Activated T-cell treated with anti-CD3 and anti-CD28 coated beads, Interleukin-2, amount 50 U/mL, for 4 hours (primary cell): ENCODE results near the gene BCL3. TPM values are rescaled to one million over a fixed set of nuclear protein-coding genes. Genes with fewer than 3 reads are reported as not detected.
"Not testable (repeated sequence)": the region's sequence is repeated elsewhere in the genome, so short reads cannot be mapped to it uniquely, and the experiment has no call there.

Source experiments
- ATAC-seq, 2 donors: fragments of 200-7000 bp; cut with Tn5 transposase; one replicate each; pipeline ENCODE4 v1.10.0; 2021
- DNase-seq: peaks from one replicate; pipeline ENCODE4 v3.0.0-alpha.2; 2020
- H3K27me3 Mint-ChIP-seq: one replicate; pipeline ENCODE4 v1.8.0; 2021; ENCODE audit warnings: low read depth, mixed read lengths
- H3K36me3 Mint-ChIP-seq: one replicate; pipeline ENCODE4 v1.8.0; 2022; ENCODE audit warnings: mixed read lengths; ENCODE audit not compliant: insufficient read depth
- H3K4me1 Mint-ChIP-seq: one replicate; pipeline ENCODE4 v1.8.0; 2021; ENCODE audit warnings: low read depth, mixed read lengths
- H3K4me3 Mint-ChIP-seq: one replicate; pipeline ENCODE4 v1.8.0; 2021; ENCODE audit warnings: mild to moderate bottlenecking, moderate library complexity, mixed read lengths
- H3K9me3 Mint-ChIP-seq: one replicate; pipeline ENCODE4 v1.8.0; 2021; ENCODE audit warnings: mixed read lengths
- total RNA-seq, 3 donors: library from RNA; stranded (reverse); gene quantifications; one replicate each; pipeline ENCODE4 v1.2.1, GENCODE V29; 2021

The BCL3 gene
- total RNA-seq, 3 donors from 2014 or later = 27.9 to 35.3 (median 34.6) TPM

DNA sequence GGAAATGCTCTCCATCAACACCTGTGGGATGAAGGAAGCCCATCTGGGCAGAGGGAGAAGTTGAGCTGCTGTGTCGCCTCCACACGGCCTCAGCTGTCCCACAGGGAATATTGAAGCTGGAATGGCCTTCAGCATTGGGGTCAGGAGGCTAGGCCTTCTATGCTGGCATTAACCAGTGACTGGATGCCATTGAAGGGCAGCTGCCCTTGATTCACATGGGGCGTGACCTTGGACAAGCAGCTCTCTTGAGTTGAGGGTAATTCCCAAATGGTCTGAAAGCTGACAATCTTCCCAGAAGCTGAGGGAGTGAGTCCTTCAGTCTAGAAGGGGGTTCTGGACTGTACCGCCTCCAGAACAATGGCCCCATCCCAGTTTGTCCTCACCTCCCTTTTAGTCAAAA is 6.7 kb downstream of the BCL3 start:
- Mint-ChIP-seq H3K9me3 (no peaks in the 10 kb centered on the region), H3K4me3 (peak overlapping the region; percentile 87), H3K27me3 (no peaks in the 10 kb centered on the region), H3K4me1 (peaks cover 62% of the 10 kb centered on the region), H3K36me3 (peaks cover 19% of the 10 kb centered on the region)
- no peak for DNase-seq
- no peak for ATAC-seq

GRCh38 chr19:44756089-44756562 is 7.6 kb downstream of the BCL3 start:
- Mint-ChIP-seq H3K36me3 (peaks cover 23% of the 10 kb centered on the region), H3K4me3 (no peak overlapping the region)

GRCh38 chr19:44757057-44757734 is 8.7 kb downstream of the BCL3 start:
- DNase-seq (no peak), ATAC-seq (no peak)
- peaks cover 22% of the 10 kb centered on the region for H3K36me3 Mint-ChIP-seq
- H3K4me1 Mint-ChIP-seq = peaks cover 56% of the 10 kb centered on the region
- H3K27me3 Mint-ChIP-seq = no peaks in the 10 kb centered on the region
- no peak overlapping the region for H3K4me3 Mint-ChIP-seq
- no peaks in the 10 kb centered on the region for H3K9me3 Mint-ChIP-seq

More at GRCh38 chr19:44756089-44756562, 7.6 kb downstream of the BCL3 start:
- Mint-ChIP-seq H3K4me1 (peaks cover 62% of the 10 kb centered on the region), H3K27me3 (no peaks in the 10 kb centered on the region), H3K9me3 (no peaks in the 10 kb centered on the region)
- ATAC-seq = no peak
- DNase-seq = no peak

GRCh38 chr19:44757735-44758505 is 9.4 kb downstream of the BCL3 start:
- Mint-ChIP-seq H3K27me3 (no peaks in the 10 kb centered on the region), H3K4me3 (no peak overlapping the region), H3K4me1 (peaks cover 50% of the 10 kb centered on the region), H3K36me3 (peaks cover 19% of the 10 kb centered on the region), H3K9me3 (no peaks in the 10 kb centered on the region)
- DNase-seq (no peak), ATAC-seq (no peak)

- Mint-ChIP-seq H3K4me1 (peaks cover 49% of the 10 kb centered on the region), H3K9me3 (no peaks in the 10 kb centered on the region), H3K27me3 (no peaks in the 10 kb centered on the region), H3K4me3 (no peak overlapping the region), H3K36me3 (peaks cover 19% of the 10 kb centered on the region)
- no peak for ATAC-seq
- no peak for DNase-seq
Observed at GRCh38 chr19:44758596-44758995, 10.1 kb downstream of the BCL3 start.

DNA sequence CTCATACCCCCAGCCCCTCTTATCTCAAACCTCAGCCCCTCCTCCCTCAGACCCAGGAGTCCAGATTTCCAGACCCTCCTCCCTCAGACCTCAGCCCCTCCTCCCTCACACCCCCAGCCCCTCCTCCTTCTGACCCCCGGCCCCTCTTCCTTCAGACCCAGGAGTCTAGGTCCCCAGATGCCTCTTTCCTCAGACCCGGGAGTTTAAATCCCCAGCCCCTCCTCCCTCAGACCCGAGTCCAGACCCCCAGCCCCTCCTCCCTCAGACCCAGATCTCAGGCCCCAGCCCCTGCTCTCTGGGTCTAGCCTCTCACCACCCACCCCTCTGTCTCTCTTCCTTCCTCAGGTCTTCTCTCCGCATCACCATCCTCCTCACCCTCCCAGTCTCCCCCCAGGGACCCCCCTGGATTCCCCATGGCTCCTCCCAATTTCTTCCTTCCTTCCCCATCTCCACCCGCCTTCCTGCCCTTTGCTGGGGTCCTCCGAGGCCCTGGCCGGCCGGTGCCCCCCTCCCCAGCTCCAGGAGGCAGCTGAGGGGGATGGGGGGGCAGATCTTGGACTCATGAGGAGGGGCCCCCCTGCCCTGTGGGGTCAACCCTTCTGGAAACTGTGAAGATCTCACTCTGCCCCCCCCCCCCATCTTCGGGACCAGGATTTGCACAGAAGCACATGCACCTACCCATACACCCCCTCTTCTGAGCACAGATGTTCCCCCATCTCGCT is 10.7 kb downstream of the BCL3 start:
- no peak overlapping the region for H3K4me3 Mint-ChIP-seq
- H3K36me3 Mint-ChIP-seq = peaks cover 19% of the 10 kb centered on the region
- ATAC-seq = no peak
- no peak for DNase-seq
- H3K9me3 Mint-ChIP-seq = no peaks in the 10 kb centered on the region
- H3K4me1 Mint-ChIP-seq = peaks cover 48% of the 10 kb centered on the region
- no peaks in the 10 kb centered on the region for H3K27me3 Mint-ChIP-seq

GRCh38 chr19:44762038-44762437 is 13.5 kb downstream of the BCL3 start:
- Mint-ChIP-seq H3K9me3 (no peaks in the 10 kb centered on the region), H3K27me3 (no peaks in the 10 kb centered on the region)
- ATAC-seq = no peak

DNA sequence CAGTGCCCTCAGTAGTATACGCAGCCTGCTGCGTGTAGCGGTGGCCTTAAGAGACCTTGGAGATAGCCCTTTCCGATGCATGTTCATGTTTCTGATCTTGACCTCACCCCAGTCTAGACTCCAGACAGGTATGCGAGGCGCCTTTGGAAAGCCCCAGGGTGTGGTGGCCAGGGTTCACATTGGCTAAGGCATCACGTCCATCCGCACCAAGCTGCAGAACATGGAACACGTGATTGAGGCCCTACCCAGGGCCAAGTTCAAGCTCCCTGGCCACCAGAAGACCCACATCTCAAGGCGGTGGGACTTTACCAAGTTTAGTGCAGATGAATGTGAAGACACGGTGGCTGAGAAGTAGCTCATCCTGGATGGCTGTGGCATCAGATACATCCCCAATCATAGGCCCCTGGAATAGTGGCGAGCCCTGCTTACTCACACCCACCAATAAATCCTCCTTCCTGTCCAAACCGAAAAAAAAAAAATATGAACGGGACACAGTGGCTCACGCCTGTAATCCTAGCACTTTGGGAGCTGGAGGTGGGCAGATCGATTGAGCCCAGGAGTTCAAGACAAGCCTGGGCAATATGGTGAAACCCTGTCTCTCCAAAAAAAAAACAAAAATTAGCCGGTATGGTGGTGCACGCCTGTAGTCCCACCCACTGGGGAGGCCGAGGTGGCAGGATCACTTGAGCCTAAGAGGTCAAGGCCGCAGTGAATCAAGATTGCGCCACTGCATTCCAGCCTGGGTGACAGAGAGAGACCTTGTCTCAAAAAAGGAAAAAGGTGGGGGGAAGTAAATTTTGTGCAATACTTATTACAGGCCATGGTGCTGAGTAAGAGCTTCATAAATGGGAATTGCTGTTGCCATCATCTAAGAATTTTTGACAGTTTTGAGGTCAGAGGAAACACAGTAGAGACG is 16.8 kb downstream of the BCL3 start:
- peaks cover 4% of the 10 kb centered on the region for H3K36me3 Mint-ChIP-seq
- no peak for DNase-seq
- H3K4me3 Mint-ChIP-seq = no peak overlapping the region
- ATAC-seq = no peak
- H3K9me3 Mint-ChIP-seq = peaks cover 4% of the 10 kb centered on the region
- no peaks in the 10 kb centered on the region for H3K27me3 Mint-ChIP-seq
- peaks cover 42% of the 10 kb centered on the region for H3K4me1 Mint-ChIP-seq

More at GRCh38 chr19:44762038-44762437, 13.5 kb downstream of the BCL3 start:
- Mint-ChIP-seq H3K4me1 (peaks cover 35% of the 10 kb centered on the region), H3K4me3 (no peak overlapping the region), H3K36me3 (peaks cover 19% of the 10 kb centered on the region)
- DNase-seq = no peak

- Mint-ChIP-seq H3K9me3 (peaks cover 4% of the 10 kb centered on the region), H3K27me3 (no peaks in the 10 kb centered on the region), H3K36me3 (no peaks in the 10 kb centered on the region), H3K4me3 (no peak overlapping the region), H3K4me1 (peaks cover 42% of the 10 kb centered on the region)
- no peak for ATAC-seq
- no peak for DNase-seq
Observed at GRCh38 chr19:44765949-44766335, 17.4 kb downstream of the BCL3 start.

GRCh38 chr19:44767295-44768180 is 19.0 kb downstream of the BCL3 start:
- H3K4me3 Mint-ChIP-seq = no peak overlapping the region
- peaks cover 36% of the 10 kb centered on the region for H3K4me1 Mint-ChIP-seq
- no peaks in the 10 kb centered on the region for H3K36me3 Mint-ChIP-seq
- H3K9me3 Mint-ChIP-seq = peaks cover 4% of the 10 kb centered on the region
- no peak for DNase-seq
- ATAC-seq = no peak
- no peaks in the 10 kb centered on the region for H3K27me3 Mint-ChIP-seq

DNA sequence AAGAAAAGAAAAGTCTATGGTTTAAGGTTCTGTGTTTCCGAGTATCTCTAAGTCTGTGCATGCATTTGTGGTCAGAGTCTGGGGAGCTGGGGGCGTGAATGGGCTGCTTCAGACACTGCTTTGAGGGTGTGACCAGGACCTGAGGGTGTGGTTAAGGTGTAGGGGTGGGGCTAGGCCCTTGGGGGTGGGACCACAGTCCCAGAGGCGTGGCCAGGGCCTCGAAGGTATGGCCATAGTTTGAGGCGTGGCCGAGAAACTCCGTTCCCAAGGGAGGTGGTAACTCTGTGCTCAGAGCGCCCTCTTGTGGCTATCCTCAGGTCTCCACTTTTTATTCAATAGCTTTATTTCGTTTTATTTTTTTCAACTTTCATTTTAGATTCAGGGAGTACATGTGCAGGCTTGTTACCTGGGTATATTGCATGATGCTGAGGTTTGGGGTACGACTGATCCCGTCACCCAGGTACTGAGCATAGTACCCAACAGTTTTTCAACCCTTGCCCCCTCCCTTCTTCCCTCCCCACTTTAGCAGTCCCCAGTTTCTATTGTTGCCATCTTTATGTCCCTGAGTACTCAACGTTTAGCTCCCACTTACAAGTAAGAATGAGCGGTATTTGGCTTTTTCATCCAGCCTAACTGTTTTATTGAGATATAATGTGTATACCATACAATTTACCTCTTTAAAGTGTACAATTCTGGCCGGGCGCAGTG is 22.2 kb downstream of the BCL3 start:
- H3K27me3 Mint-ChIP-seq = no peaks in the 10 kb centered on the region
- peaks cover 4% of the 10 kb centered on the region for H3K9me3 Mint-ChIP-seq

GRCh38 chr19:44772144-44772543 is 23.6 kb downstream of the BCL3 start:
- ATAC-seq, H3K27me3 Mint-ChIP-seq, H3K9me3 Mint-ChIP-seq, DNase-seq, H3K4me3 Mint-ChIP-seq, H3K36me3 Mint-ChIP-seq: not testable (repeated sequence)
- H3K4me1 Mint-ChIP-seq = peaks cover 25% of the 10 kb centered on the region

More for the DNA sequence above, 22.2 kb downstream of the BCL3 start:
- peaks cover 25% of the 10 kb centered on the region for H3K4me1 Mint-ChIP-seq
- H3K36me3 Mint-ChIP-seq = no peaks in the 10 kb centered on the region
- peak; percentile 98 for DNase-seq
- peak overlapping the region; percentile 17 for H3K4me3 Mint-ChIP-seq
- peak; percentile 100 for ATAC-seq
